Activated CD8-positive, alpha-beta memory T cell treated with anti-CD3 and anti-CD28 coated beads, Interleukin-2, amount 10 ng/mL, durations not matched to agents 7 days and 5 days (primary cell): ENCODE data around the gene KIAA0040. TPM values are rescaled to one million over a fixed set of nuclear protein-coding genes. Genes with fewer than 3 reads are reported as not detected.

Source experiments
- ATAC-seq: fragments of 150-1000 bp; cut with Tn5 transposase; one replicate; pipeline ENCODE4 v1.10.0; 2021; ENCODE audit warnings: moderate library complexity
- CTCF ChIA-PET: fragments of 350-600 bp; sonication (Branson Sonifier 250); formaldehyde crosslinking; loops from one replicate; lab custom pipeline; 2021; ENCODE audit warnings: antibody characterized with exemption; lab: Charles Lee
- DNase-seq: peaks from one replicate; pipeline ENCODE4 v3.0.0-alpha.2; 2020
- H3K27ac Mint-ChIP-seq: one replicate; pipeline ENCODE4 v1.8.0; 2021; ENCODE audit warnings: mild to moderate bottlenecking, mixed read lengths
- H3K27me3 Mint-ChIP-seq: one replicate; pipeline ENCODE4 v1.8.0; 2021; ENCODE audit warnings: mixed read lengths
- H3K36me3 Mint-ChIP-seq: one replicate; pipeline ENCODE4 v1.8.0; 2021; ENCODE audit warnings: mild to moderate bottlenecking, mixed read lengths
- H3K4me1 Mint-ChIP-seq: one replicate; pipeline ENCODE4 v1.8.0; 2021; ENCODE audit warnings: mixed read lengths
- H3K4me3 Mint-ChIP-seq: one replicate; pipeline ENCODE4 v1.8.0; 2021; ENCODE audit warnings: mild to moderate bottlenecking, moderate library complexity, mixed read lengths
- H3K9me3 Mint-ChIP-seq: one replicate; pipeline ENCODE4 v1.8.0; 2022; ENCODE audit warnings: low read depth, mixed read lengths
- total RNA-seq, 2 experiments: library from RNA; stranded (reverse); gene quantifications; one replicate each; pipeline ENCODE4 v1.2.3, GENCODE V29; 2021

KIAA0040 gene
- total RNA-seq, 2 experiments from 2014 or later, result 54.8 to 64.3 TPM

DNA sequence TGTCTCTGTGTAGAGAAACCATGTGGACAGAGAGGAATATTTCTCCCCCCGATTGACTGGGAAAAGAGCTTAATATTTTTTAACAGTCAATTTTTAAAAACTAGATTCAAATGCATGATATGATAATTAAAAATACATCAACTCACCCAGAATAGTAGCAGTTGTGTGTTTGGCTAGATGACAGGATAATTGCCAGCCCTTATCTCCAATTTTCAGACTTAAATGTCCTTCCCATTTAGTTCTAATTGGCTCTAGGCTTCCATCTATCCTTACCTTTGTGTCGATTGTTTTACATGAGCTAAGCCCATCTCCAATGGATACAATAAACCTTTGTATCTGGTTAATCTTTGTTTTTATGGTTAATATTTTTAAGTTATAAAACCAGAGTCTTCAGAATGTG, 23.9 kb upstream of the KIAA0040 start:
- Mint-ChIP-seq H3K4me3 (no peak overlapping the region), H3K4me1 (peaks cover 10% of the 10 kb centered on the region), H3K27me3 (no peaks in the 10 kb centered on the region), H3K9me3 (peaks cover 3% of the 10 kb centered on the region), H3K36me3 (peaks cover 7% of the 10 kb centered on the region), H3K27ac (no peak overlapping the region)
- ATAC-seq (no peak), DNase-seq (no peak)
- CTCF ChIA-PET, result interaction anchor here (0.6 to 3.1 kb wide), 3 partner anchors 18 to 64 kb away, joined by 3 to 11 read pairs (median 3); no protein-coding TSS in a partner anchor

DNA sequence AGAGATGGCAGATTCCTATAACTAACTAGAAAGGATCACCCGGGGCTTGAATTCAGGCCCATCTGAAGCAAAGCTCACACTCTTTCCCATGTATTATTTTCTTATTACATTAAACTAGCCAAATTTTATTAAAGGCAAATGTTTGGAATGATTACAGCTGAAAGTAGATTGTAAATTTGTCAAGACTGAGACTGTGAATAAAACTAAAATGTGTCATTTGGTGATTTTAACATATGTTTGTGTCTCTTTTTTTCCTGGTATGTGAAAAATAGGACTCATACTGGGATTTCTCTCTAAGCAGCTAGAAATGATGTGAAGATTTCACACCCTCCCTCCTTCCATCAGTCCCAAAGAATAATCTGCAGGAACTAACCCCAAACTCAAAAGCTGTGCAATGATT, 19.1 kb upstream of the KIAA0040 start:
- DNase-seq, result no peak
- Mint-ChIP-seq H3K27ac (no peak overlapping the region), H3K4me1 (peaks cover 48% of the 10 kb centered on the region), H3K9me3 (peaks cover 3% of the 10 kb centered on the region), H3K27me3 (no peaks in the 10 kb centered on the region), H3K36me3 (peaks cover 7% of the 10 kb centered on the region), H3K4me3 (no peak overlapping the region)
- ATAC-seq, result no peak
- CTCF ChIA-PET, result no interaction called here

DNA sequence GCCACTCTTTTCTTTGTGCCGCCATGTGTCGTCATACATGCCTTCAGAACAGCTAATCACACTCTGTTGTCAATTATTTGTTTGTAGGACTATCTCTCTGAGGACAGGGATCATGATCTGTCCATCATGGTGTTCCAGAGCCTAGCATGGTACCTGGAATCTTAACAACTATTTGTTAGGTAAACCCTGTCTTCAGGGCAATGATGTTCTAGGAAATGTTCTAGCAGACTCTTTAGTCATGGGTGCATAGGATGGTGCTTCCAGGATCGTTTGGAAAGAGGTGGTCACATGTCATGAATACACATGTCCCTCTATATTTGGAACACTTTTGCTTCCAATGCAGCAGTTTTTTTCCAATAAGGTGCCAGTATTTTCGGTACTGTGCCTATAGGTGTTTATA, 18.2 kb upstream of the KIAA0040 start:
- Mint-ChIP-seq H3K27me3 (no peaks in the 10 kb centered on the region), H3K36me3 (peaks cover 7% of the 10 kb centered on the region), H3K4me3 (no peak overlapping the region), H3K27ac (peak overlapping the region; percentile 99), H3K9me3 (peaks cover 3% of the 10 kb centered on the region), H3K4me1 (peaks cover 48% of the 10 kb centered on the region)
- DNase-seq, result no peak
- ATAC-seq, result no peak
- CTCF ChIA-PET, result interaction anchor here (2.8 to 4.0 kb wide), 3 partner anchors 18 to 109 kb away, joined by 13 to 43 read pairs (median 18); partner anchors contain the start of gene KIAA0040

DNA sequence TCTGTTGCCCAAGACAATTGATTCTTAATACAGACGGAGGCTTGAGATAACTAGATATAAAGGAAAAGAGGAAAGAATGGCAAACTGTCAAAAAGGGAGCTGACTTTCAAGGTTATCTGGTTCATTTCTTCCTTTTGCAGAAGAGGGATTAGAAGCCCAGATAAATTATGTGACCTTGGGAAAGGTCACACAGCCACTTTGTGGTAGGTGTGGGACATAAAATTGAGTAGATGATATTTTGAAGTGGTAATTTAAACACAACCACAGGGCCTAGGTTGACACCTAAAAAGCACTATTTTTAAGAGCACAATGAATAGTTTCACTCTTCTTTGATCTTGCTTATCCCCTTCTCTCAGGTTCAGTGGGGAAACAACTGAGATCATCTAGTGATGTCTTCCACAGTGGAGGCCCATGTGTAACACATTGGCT, 16.9 kb upstream of the KIAA0040 start:
- peaks cover 48% of the 10 kb centered on the region for H3K4me1 Mint-ChIP-seq
- H3K27ac Mint-ChIP-seq, result peak overlapping the region; percentile 99
- peaks cover 3% of the 10 kb centered on the region for H3K9me3 Mint-ChIP-seq
- H3K27me3 Mint-ChIP-seq, result no peaks in the 10 kb centered on the region
- ATAC-seq (peak; percentile 71), DNase-seq (peak; percentile 50)
- peak overlapping the region; percentile 70 for H3K4me3 Mint-ChIP-seq
- peaks cover 7% of the 10 kb centered on the region for H3K36me3 Mint-ChIP-seq
- CTCF ChIA-PET, result interaction anchor here (1.5 to 4.0 kb wide), 11 partner anchors 10 to 182 kb away, joined by 3 to 43 read pairs (median 7); partner anchors contain the start of gene KIAA0040

DNA sequence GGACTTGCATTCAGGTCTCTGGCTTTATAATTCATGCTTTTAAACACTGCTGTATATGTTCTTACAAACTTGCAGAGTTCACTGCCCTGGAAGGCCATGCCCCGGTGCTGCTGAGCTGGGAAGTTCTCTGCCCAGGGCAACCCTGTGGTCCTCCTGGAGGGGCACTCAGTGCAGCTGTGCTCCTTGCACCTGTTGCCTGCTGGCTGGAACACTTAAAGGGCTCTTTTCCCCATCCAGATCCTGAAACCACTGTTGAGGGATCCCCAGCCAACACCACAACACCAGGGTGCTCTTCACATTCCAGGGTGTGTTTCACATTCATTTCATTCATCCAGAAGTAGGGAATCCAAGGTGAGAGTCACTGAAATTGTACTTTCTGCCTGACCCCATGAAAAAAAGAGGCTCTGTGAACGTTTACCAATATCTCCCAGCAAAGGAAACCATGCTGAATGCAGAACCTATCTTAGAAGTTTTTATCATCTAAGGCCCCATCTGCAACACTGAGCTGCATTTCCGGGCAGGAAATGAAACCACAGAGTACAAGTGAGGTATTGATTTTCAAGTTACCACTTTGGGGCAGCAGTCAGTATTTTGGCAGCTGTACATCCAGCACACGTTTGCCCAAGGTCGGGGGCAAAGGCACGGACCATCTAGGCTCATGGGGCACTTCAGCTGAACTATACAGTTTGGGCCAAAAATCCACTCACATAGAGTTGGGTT, 16.4 kb upstream of the KIAA0040 start:
- ATAC-seq (peak; percentile 90), DNase-seq (peak; percentile 82)
- H3K4me1 Mint-ChIP-seq, result peaks cover 51% of the 10 kb centered on the region
- CTCF ChIA-PET, result interaction anchor here (0.9 to 4.0 kb wide), 14 partner anchors 10 to 181 kb away, joined by 3 to 43 read pairs (median 5); partner anchors contain the start of gene KIAA0040
- peak overlapping the region; percentile 99 for H3K27ac Mint-ChIP-seq
- H3K9me3 Mint-ChIP-seq, result peaks cover 3% of the 10 kb centered on the region
- H3K4me3 Mint-ChIP-seq, result peak overlapping the region; percentile 70
- peaks cover 7% of the 10 kb centered on the region for H3K36me3 Mint-ChIP-seq
- H3K27me3 Mint-ChIP-seq, result no peaks in the 10 kb centered on the region

DNA sequence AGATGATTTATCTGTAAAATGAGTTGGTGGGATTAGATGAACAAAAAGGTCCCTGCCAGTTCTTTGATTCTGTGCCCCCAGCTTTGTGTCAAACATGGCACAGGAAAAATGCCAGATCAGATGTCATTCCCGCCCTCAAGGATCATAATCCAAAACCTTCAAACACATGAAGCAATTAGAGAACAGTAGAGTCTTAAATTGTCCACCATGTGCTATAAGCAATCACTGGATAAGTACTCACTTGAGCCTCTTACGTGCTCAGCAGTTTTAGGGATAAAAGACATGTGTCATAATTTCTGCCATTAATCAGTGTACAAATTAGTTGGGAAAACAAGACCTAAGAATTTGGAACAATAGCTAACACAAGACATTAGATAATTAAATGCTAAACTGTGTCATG, 15.4 kb upstream of the KIAA0040 start:
- DNase-seq (no peak), ATAC-seq (no peak)
- CTCF ChIA-PET, result interaction anchor here (0.9 to 4.0 kb wide), 8 partner anchors 11 to 180 kb away, joined by 3 to 43 read pairs (median 12); partner anchors contain the start of gene KIAA0040
- H3K27ac Mint-ChIP-seq, result no peak overlapping the region
- H3K36me3 Mint-ChIP-seq, result no peaks in the 10 kb centered on the region
- H3K4me3 Mint-ChIP-seq, result no peak overlapping the region
- H3K9me3 Mint-ChIP-seq, result no peaks in the 10 kb centered on the region
- H3K27me3 Mint-ChIP-seq, result no peaks in the 10 kb centered on the region
- H3K4me1 Mint-ChIP-seq, result peaks cover 51% of the 10 kb centered on the region

DNA sequence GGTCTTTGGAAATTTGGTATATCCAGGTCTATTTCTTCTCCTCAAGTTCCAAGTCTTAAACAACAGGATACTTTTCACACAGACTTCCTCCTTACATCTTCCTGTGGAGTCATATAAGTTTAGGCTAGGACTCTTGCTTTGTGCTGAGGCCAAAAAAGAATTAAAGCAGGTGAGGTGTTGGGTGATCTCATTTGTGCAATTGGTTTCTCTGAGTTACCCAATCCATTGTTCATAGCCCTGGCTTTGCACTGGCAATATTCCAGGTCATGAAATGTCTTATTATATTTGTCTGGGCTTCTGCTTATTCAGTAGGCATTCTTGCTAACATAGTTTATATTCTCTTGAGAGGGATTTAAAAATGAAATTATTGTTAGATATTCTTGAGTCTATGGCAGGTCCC, 14.1 kb upstream of the KIAA0040 start:
- no peak overlapping the region for H3K4me3 Mint-ChIP-seq
- no peak overlapping the region for H3K27ac Mint-ChIP-seq
- CTCF ChIA-PET, result interaction anchor here (1.0 to 4.0 kb wide), 2 partner anchors 12 to 14 kb away, joined by 4 to 43 read pairs; partner anchors contain the start of gene KIAA0040
- DNase-seq (no peak), ATAC-seq (no peak)
- H3K9me3 Mint-ChIP-seq, result no peaks in the 10 kb centered on the region
- no peaks in the 10 kb centered on the region for H3K27me3 Mint-ChIP-seq
- H3K4me1 Mint-ChIP-seq, result peaks cover 43% of the 10 kb centered on the region
- no peaks in the 10 kb centered on the region for H3K36me3 Mint-ChIP-seq

DNA sequence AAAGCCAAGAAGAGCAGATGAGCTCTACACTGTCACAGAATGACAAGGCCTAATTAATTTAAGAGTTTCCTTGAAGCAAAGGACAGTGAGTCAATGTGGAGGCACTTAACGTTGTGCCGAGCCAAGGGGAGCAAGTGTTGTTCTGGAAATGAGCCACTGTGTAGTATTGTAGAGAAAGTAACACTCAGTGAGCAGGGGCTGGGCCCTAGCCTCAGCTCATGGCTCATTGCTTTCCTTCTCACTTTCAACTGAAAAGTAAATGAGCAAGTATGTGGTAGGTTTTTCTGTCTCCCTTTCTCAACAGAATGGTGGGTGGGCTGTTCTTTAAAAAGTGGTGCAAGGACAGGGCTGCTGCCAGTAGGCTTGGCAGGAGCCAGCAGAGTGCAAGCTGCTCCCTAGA, 11.8 kb upstream of the KIAA0040 start:
- Mint-ChIP-seq H3K4me3 (no peak overlapping the region), H3K4me1 (peaks cover 21% of the 10 kb centered on the region), H3K27me3 (peaks cover under 1% of the 10 kb centered on the region), H3K36me3 (no peaks in the 10 kb centered on the region), H3K27ac (no peak overlapping the region), H3K9me3 (no peaks in the 10 kb centered on the region)
- CTCF ChIA-PET, result interaction anchor here (1.1 kb wide), 1 partner anchor 113 kb away, joined by 3 read pairs; no protein-coding TSS in a partner anchor
- DNase-seq, result no peak
- no peak for ATAC-seq

DNA sequence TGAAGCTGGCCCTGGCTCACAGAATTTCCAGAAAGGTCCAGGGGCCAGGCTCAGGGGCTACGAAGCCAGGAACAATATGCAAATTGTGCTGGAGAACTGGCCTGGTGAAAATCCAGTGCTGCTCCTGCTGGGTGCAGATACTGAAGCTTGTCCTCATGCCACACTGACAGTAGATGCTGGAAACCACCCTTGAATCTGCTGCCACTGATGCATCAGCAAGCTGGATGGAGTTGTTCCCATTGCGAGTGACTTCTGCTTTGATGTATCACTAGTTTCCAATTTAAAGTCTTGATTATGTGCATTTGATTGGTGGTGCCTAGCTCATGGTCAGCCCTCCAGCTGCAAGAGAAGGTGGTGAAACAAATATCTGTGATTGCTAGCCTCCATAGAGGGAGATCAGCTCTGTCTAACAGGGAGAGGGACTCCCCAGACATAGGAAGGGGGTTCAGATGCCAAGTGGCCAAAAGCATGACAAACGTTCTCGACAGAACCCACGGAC, 11.0 kb upstream of the KIAA0040 start:
- CTCF ChIA-PET, result interaction anchor here (3.8 kb wide), 1 partner anchor 12 kb away, joined by 12 read pairs; no protein-coding TSS in a partner anchor

DNA sequence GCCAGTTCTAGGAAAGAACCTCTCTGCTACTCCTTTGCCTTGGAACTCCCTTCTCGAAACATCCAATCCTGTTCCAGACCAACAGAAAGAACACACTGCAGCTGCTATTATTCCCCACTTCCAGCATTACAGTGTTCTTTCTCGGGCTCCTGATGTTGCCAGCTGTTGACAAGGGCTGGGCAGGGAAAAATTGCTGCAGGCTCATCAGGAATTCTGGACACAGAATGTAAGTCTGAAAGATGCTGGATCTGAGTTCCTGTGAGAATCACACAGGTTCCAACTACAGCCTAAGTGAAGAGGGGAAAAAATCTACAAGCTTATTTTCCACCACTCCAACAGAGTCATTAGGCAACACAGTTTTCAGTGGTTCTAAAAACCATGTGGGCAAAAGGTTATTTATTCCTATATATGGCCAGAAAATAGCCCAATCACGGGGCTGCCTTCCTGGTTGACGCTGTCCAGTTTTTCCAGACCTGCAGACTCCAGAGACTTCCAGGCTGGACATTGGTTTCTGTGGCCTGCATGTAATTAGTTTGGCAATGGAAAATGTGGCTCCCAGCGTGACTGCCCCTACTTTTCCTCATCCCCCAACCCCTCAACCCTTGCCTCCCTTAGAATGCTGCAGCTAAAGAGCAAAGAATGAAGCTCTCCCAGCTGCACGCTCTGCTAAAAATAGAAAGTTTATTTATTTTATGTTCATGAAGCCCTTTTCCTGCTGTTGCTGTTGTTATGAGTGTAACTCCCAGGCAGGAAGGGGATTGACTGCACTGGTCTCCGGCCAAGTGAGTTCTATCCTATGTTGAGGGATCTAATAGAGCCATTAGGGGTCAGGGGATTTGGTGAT, 8.3 kb upstream of the KIAA0040 start:
- peaks cover 5% of the 10 kb centered on the region for H3K27me3 Mint-ChIP-seq
- no peaks in the 10 kb centered on the region for H3K36me3 Mint-ChIP-seq
- CTCF ChIA-PET, result interaction anchor here (0.8 to 3.8 kb wide), 4 partner anchors 7 to 49 kb away, joined by 3 to 12 read pairs (median 6); no protein-coding TSS in a partner anchor
- H3K4me3 Mint-ChIP-seq, result no peak overlapping the region
- ATAC-seq (no peak), DNase-seq (no peak)
- H3K27ac Mint-ChIP-seq, result no peak overlapping the region
- no peaks in the 10 kb centered on the region for H3K9me3 Mint-ChIP-seq
- H3K4me1 Mint-ChIP-seq, result peaks cover 12% of the 10 kb centered on the region

More for the DNA sequence above, 11.0 kb upstream of the KIAA0040 start:
- no peaks in the 10 kb centered on the region for H3K9me3 Mint-ChIP-seq
- H3K4me3 Mint-ChIP-seq, result no peak overlapping the region
- peaks cover 5% of the 10 kb centered on the region for H3K27me3 Mint-ChIP-seq
- ATAC-seq (no peak), DNase-seq (no peak)
- peaks cover 14% of the 10 kb centered on the region for H3K4me1 Mint-ChIP-seq
- no peaks in the 10 kb centered on the region for H3K36me3 Mint-ChIP-seq
- no peak overlapping the region for H3K27ac Mint-ChIP-seq

DNA sequence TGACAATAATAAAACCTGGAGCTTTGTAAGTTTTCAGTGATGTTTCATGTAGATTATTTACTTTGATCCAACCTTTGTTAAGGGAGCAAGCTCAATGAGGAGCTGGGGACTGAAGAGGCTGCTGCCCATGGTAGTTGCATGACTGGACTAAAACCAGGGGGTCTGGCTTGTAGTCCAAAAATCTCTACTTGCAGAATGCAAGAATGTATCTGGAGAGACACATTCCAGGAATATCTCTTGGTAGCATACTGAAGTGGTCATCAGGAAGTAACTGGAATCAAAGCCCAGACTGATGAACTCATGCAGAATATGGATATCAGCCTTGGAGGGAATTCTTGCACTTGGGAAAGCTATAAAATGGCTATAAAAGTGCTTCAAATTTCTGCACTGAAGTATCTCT, 5.8 kb upstream of the KIAA0040 start:
- CTCF ChIA-PET, result interaction anchor here (1.0 kb wide), 1 partner anchor 121 kb away, joined by 5 read pairs; no protein-coding TSS in a partner anchor
- H3K4me3 Mint-ChIP-seq, result no peak overlapping the region
- peaks cover 5% of the 10 kb centered on the region for H3K27me3 Mint-ChIP-seq
- no peaks in the 10 kb centered on the region for H3K9me3 Mint-ChIP-seq
- DNase-seq (no peak), ATAC-seq (no peak)
- H3K4me1 Mint-ChIP-seq, result peaks cover 11% of the 10 kb centered on the region
- H3K36me3 Mint-ChIP-seq, result no peaks in the 10 kb centered on the region
- no peak overlapping the region for H3K27ac Mint-ChIP-seq

DNA sequence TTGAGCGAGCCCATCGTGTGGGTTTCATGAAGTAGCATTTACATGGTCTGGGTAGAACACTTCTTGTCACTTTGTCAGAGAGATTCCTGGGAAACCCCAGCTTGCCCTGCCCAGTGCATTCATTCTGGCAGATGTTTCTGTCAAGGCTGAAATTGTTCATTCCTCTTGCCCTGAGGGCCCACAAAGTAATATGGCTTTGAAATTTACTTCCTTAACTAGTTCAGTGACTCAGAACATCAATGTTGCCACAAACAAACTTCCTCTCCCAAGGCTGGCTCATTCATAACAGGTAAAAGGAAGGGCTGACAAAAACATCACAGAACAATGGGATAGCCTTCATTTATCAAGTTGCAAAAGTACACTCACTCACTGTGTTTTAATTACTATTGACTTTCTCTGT, 5.0 kb upstream of the KIAA0040 start:
- DNase-seq (no peak), ATAC-seq (no peak)
- Mint-ChIP-seq H3K4me3 (no peak overlapping the region), H3K27ac (peak overlapping the region; percentile 5), H3K9me3 (no peaks in the 10 kb centered on the region), H3K36me3 (no peaks in the 10 kb centered on the region), H3K4me1 (peaks cover 14% of the 10 kb centered on the region), H3K27me3 (peaks cover 5% of the 10 kb centered on the region)
- CTCF ChIA-PET, result interaction anchor here (1.5 to 3.8 kb wide), 3 partner anchors 11 to 72 kb away, joined by 4 to 14 read pairs (median 14); no protein-coding TSS in a partner anchor
